GM12878 (cell line): ENCODE measurements around the gene ETV6. TPM values are rescaled to one million over a fixed set of nuclear protein-coding genes. Genes with fewer than 3 reads are reported as not detected.
A peak's percentile ranks its signal among the peaks of the same experiment; 100 is the strongest.

ENCODE experiments used
- ATAC-seq: fragments of 200-7000 bp; cut with Tn5 transposase; 3 replicates; pipeline ENCODE4 v1.9.1; 2020; ENCODE audit warnings: mild to moderate bottlenecking, moderate library complexity
- BruUV-seq: library from RNA; stranded (reverse); fragments of 400-500 nt; replicated peaks from 2 replicates; lab custom pipeline; 2021; lab: Mats Ljungman, UMichigan
- CTCF ChIA-PET: fragments of 300-600 bp; sonication (Branson Sonifier 250); formaldehyde crosslinking; extraction: SDS; loops from one replicate; lab custom pipeline; 2021; ENCODE audit warnings: inconsistent platforms; lab: Yijun Ruan, JAX
- POLR2A ChIA-PET: fragments of 350-600 bp; formaldehyde crosslinking; extraction: SDS; loops from one replicate; lab custom pipeline; 2021; ENCODE audit warnings: inconsistent platforms; lab: Charles Lee
- RAD21 ChIA-PET: fragments of 300-600 bp; sonication (Branson Sonifier 250); formaldehyde crosslinking; loops from one replicate; lab custom pipeline; 2023; ENCODE audit warnings: antibody characterized with exemption; ENCODE audit not compliant: unreplicated experiment; lab: Charles Lee
- SMC1A ChIA-PET: fragments of 300-600 bp; sonication (Branson Sonifier 250); formaldehyde crosslinking; loops from one replicate; lab custom pipeline; 2023; ENCODE audit not compliant: unreplicated experiment, uncharacterized antibody; lab: Charles Lee
- DNase-seq: peaks from one replicate; pipeline ENCODE4 v3.0.0-alpha.2; 2011; ENCODE audit warnings: low read depth, low spot score
- FAIRE-seq: peaks from 3 replicates; lab custom pipeline; 2011; peaks lifted over from hg19 to GRCh38; lab: Jason Lieb, UNC
- H2AFZ ChIP-seq: 2 replicates; pipeline ENCODE4 v1.6.0; 2011; ENCODE audit warnings: low read depth, low read length, control low read depth; ENCODE audit not compliant: control insufficient read depth
- H3K27ac ChIP-seq: 2 replicates; pipeline ENCODE4 v1.5.1; 2011; ENCODE audit warnings: control low read depth; ENCODE audit not compliant: control insufficient read depth, insufficient read depth
- H3K27me3 ChIP-seq, 2 experiments: replicated peaks in 1 of 2; 2 replicates each; pipeline versions ENCODE4 v1.6.0 to v1.6.1; 2011; ENCODE audit warnings: low read length in 1 of 2; ENCODE audit not compliant: control insufficient read depth in 2 of 2, insufficient read depth in 2 of 2
- H3K36me3 ChIP-seq, 2 experiments: 2 replicates each; pipeline ENCODE4 v1.5.1; 2011; ENCODE audit warnings: low read length in 1 of 2; ENCODE audit not compliant: control insufficient read depth in 2 of 2, insufficient read depth in 2 of 2
- H3K4me1 ChIP-seq: 2 replicates; pipeline ENCODE4 v1.6.1; 2011; ENCODE audit warnings: mild to moderate bottlenecking, low read length, moderate library complexity, mixed read lengths; ENCODE audit not compliant: control insufficient read depth, insufficient read depth
- H3K4me2 ChIP-seq: 2 replicates; pipeline ENCODE4 v1.6.0; 2011; ENCODE audit warnings: control low read depth; ENCODE audit not compliant: control insufficient read depth, insufficient read depth
- H3K4me3 ChIP-seq: fragments of 200-600 bp; sonication (generic); 2 replicates; pipeline ENCODE4 v1.5.1; 2016
- H3K79me2 ChIP-seq: 2 replicates; pipeline ENCODE4 v1.6.0; 2011; ENCODE audit warnings: low read length; ENCODE audit not compliant: control insufficient read depth, insufficient read depth
- H3K9ac ChIP-seq: 2 replicates; pipeline ENCODE4 v1.8.0; 2011; ENCODE audit warnings: low read length, control low read depth, mixed read lengths; ENCODE audit not compliant: control insufficient read depth, insufficient read depth
- H3K9me3 ChIP-seq: replicated peaks from 3 replicates; pipeline ENCODE4 v1.5.1; 2011; ENCODE audit warnings: mild to moderate bottlenecking, low read length; ENCODE audit not compliant: control insufficient read depth, insufficient read depth
- H4K20me1 ChIP-seq: 2 replicates; pipeline ENCODE4 v1.6.0; 2011; ENCODE audit not compliant: control insufficient read depth, insufficient read depth
- E4F1 ChIP-seq: fragments of 450-650 bp; IDR thresholded peaks from 2 replicates; pipeline ENCODE4 v1.6.1; 2018; ENCODE audit warnings: borderline replicate concordance, mild to moderate bottlenecking; ENCODE audit not compliant: partially characterized antibody
- EZH2 ChIP-seq: IDR thresholded peaks from 2 replicates; pipeline ENCODE4 v1.6.1; 2012; ENCODE audit warnings: low read depth, mild to moderate bottlenecking, control low read depth, inconsistent platforms, low read length, borderline replicate concordance; ENCODE audit not compliant: control insufficient read depth
- HDAC2 ChIP-seq: fragments of 200-600 bp; sonication (generic); IDR thresholded peaks from 2 replicates; pipeline ENCODE4 v1.6.1; 2017
- NFIC ChIP-seq: IDR thresholded peaks from 2 replicates; pipeline ENCODE4 v1.6.1; 2012; ENCODE audit warnings: low read depth, mild to moderate bottlenecking, inconsistent platforms, low read length, moderate library complexity
- SREBF2 ChIP-seq: IDR thresholded peaks from 2 replicates; pipeline ENCODE4 v1.6.1; 2012; ENCODE audit warnings: mild to moderate bottlenecking, low read length
- WGBS: methylation state at CpG from one replicate; pipeline ENCODE4 v1.1.6; 2016; ENCODE audit warnings: low lambda C conversion rate; ENCODE audit not compliant: insufficient replicate concordance, insufficient coverage; ENCODE audit errors: missing lambda C conversion rate; 5-methylcytosine and 5-hydroxymethylcytosine counted together
- in situ Hi-C: fragments of 300-500 bp; cut with MboI; formaldehyde crosslinking; loops from 9 replicates; pipeline ENCODE4 v1.14.3; 2018; ENCODE audit warnings: mixed read lengths
- intact Hi-C: fragments of 100-400 bp; cut with micrococcal nuclease; formaldehyde crosslinking; loops from one replicate; pipeline ENCODE4 v1.14.2; 2022; ENCODE audit not compliant: unreplicated experiment
- polyA plus RNA-seq, 11 experiments: library from polyadenylated mRNA; depleted of rRNA in 4 of 11; unstranded in 6 of 11; stranded (reverse) in 5 of 11; fragments of >200 nt; fragmentation: Nextera tagmentation in 4 of 11; fragmentation: Illumina TruSeq in 1 of 11; extraction: Ambion mirVana in 4 of 11; extraction: Trizol in 1 of 11; gene quantifications; 1 replicate in 1 of 11; 2 replicates in 10 of 11; pipeline versions ENCODE4 v1.2.1 to v1.2.3, GENCODE V29; 2011 to 2016; ENCODE audit warnings: inconsistent platforms in 2 of 11, missing spikeins in 2 of 11, low read depth in 1 of 11
- total RNA-seq, 4 experiments: library from RNA; depleted of rRNA in 3 of 4; stranded (reverse); fragments of >200 nt in 3 of 4; fragmentation: Illumina TruSeq in 1 of 4; extraction: Trizol in 1 of 4; gene quantifications; 2 replicates each; pipeline versions ENCODE4 v1.2.1 to v1.2.3, GENCODE V29; 2013 to 2021
- TF ChIP-seq, protein P1 (sequence below): fragments of 450-650 bp; IDR thresholded peaks from 2 replicates; pipeline ENCODE4 v1.6.1; 2018; ENCODE audit warnings: mild to moderate bottlenecking, low read depth, moderate library complexity; ENCODE audit not compliant: partially characterized antibody
- TF ChIP-seq, protein P2 (sequence below): fragments of 450-650 bp; IDR thresholded peaks from 2 replicates; pipeline ENCODE4 v1.6.1; 2017; ENCODE audit warnings: mild to moderate bottlenecking, moderate library complexity

The ETV6 gene
- total and polyA plus RNA-seq, 10 of the 15 experiments (the other 5 are each of a cell fraction or from before 2014, with no cell fraction given): 6.6 to 74.8 (median 24.6) TPM

GRCh38 chr12:11902525-11902875 lies 253.0 kb downstream of the ETV6 start:
- in situ Hi-C loops: no loop called here
- H3K79me2 ChIP-seq: no peaks in the 10 kb centered on the region
- CTCF ChIA-PET: no interaction called here
- peak overlapping the region; percentile 23 for H3K27ac ChIP-seq
- TF ChIP-seq, protein P1, sequence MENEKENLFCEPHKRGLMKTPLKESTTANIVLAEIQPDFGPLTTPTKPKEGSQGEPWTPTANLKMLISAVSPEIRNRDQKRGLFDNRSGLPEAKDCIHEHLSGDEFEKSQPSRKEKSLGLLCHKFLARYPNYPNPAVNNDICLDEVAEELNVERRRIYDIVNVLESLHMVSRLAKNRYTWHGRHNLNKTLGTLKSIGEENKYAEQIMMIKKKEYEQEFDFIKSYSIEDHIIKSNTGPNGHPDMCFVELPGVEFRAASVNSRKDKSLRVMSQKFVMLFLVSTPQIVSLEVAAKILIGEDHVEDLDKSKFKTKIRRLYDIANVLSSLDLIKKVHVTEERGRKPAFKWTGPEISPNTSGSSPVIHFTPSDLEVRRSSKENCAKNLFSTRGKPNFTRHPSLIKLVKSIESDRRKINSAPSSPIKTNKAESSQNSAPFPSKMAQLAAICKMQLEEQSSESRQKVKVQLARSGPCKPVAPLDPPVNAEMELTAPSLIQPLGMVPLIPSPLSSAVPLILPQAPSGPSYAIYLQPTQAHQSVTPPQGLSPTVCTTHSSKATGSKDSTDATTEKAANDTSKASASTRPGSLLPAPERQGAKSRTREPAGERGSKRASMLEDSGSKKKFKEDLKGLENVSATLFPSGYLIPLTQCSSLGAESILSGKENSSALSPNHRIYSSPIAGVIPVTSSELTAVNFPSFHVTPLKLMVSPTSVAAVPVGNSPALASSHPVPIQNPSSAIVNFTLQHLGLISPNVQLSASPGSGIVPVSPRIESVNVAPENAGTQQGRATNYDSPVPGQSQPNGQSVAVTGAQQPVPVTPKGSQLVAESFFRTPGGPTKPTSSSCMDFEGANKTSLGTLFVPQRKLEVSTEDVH: no peak
- peak; percentile 23; the same call in 1 of the 2 replicates for TF ChIP-seq NFIC
- RAD21 ChIA-PET: interaction anchor here (0.7 to 1.3 kb wide), 2 partner anchors 100 to 132 kb away, joined by 3 read pairs; no protein-coding TSS in a partner anchor
- no peak for FAIRE-seq
- H3K27me3 ChIP-seq: no peaks in the 10 kb centered on the region
- no peak for DNase-seq
- ATAC-seq: peak; percentile 22
- H3K4me1 ChIP-seq: peaks cover 20% of the 10 kb centered on the region
- SMC1A ChIA-PET: no interaction called here
- WGBS: 5% methylated on average over 4 of the region's 4 CpGs
- peak overlapping the region; percentile 37; the same call in 1 of the 2 replicates for H3K4me3 ChIP-seq
- H3K36me3 ChIP-seq: no peaks in the 10 kb centered on the region
- no peaks in the 10 kb centered on the region for H4K20me1 ChIP-seq
- peak overlapping the region; percentile 40 for H2AFZ ChIP-seq
- peaks cover 2% of the 10 kb centered on the region; the same call in 1 of the 3 replicates for H3K9me3 ChIP-seq
- H3K4me2 ChIP-seq: peak overlapping the region; percentile 72
- intact Hi-C loops: loop anchor here (5.0 kb wide), 1 partner anchor 105 kb away; no protein-coding TSS in a partner anchor
- no TSS peak for BruUV-seq
- POLR2A ChIA-PET: no interaction called here
- H3K9ac ChIP-seq: no peak overlapping the region; the same call in 1 of the 2 replicates

GRCh38 chr12:11904124-11904523 lies 254.7 kb downstream of the ETV6 start:
- TF ChIP-seq E4F1: no peak
- TF ChIP-seq HDAC2: no peak
- TF ChIP-seq, protein P2, sequence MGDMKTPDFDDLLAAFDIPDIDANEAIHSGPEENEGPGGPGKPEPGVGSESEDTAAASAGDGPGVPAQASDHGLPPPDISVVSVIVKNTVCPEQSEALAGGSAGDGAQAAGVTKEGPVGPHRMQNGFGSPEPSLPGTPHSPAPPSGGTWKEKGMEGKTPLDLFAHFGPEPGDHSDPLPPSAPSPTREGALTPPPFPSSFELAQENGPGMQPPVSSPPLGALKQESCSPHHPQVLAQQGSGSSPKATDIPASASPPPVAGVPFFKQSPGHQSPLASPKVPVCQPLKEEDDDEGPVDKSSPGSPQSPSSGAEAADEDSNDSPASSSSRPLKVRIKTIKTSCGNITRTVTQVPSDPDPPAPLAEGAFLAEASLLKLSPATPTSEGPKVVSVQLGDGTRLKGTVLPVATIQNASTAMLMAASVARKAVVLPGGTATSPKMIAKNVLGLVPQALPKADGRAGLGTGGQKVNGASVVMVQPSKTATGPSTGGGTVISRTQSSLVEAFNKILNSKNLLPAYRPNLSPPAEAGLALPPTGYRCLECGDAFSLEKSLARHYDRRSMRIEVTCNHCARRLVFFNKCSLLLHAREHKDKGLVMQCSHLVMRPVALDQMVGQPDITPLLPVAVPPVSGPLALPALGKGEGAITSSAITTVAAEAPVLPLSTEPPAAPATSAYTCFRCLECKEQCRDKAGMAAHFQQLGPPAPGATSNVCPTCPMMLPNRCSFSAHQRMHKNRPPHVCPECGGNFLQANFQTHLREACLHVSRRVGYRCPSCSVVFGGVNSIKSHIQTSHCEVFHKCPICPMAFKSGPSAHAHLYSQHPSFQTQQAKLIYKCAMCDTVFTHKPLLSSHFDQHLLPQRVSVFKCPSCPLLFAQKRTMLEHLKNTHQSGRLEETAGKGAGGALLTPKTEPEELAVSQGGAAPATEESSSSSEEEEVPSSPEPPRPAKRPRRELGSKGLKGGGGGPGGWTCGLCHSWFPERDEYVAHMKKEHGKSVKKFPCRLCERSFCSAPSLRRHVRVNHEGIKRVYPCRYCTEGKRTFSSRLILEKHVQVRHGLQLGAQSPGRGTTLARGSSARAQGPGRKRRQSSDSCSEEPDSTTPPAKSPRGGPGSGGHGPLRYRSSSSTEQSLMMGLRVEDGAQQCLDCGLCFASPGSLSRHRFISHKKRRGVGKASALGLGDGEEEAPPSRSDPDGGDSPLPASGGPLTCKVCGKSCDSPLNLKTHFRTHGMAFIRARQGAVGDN: no peak
- TF ChIP-seq EZH2: no peak
- TF ChIP-seq SREBF2: no peak
- TF ChIP-seq, all 136 proteins: peak for 0
- H4K20me1 ChIP-seq: no peaks in the 10 kb centered on the region
- no peak overlapping the region for H3K27ac ChIP-seq
- intact Hi-C loops: loop anchor here (5.0 kb wide), 1 partner anchor 103 kb away; no protein-coding TSS in a partner anchor
- DNase-seq: no peak
- BruUV-seq: no TSS peak
- ATAC-seq: no peak
- H2AFZ ChIP-seq: no peak overlapping the region
- no peaks in the 10 kb centered on the region for H3K79me2 ChIP-seq
- 100% methylated on average over 3 of the region's 3 CpGs for WGBS
- no peak overlapping the region for H3K4me3 ChIP-seq
- RAD21 ChIA-PET: no interaction called here
- no peak overlapping the region for H3K4me2 ChIP-seq
- CTCF ChIA-PET: no interaction called here
- no peaks in the 10 kb centered on the region for H3K27me3 ChIP-seq
- H3K4me1 ChIP-seq: peaks cover 20% of the 10 kb centered on the region
- POLR2A ChIA-PET: no interaction called here
- no peak overlapping the region for H3K9ac ChIP-seq
- FAIRE-seq: no peak
- H3K9me3 ChIP-seq: peaks cover 5% of the 10 kb centered on the region; the same call in 2 of the 3 replicates
- SMC1A ChIA-PET: interaction anchor here (1.0 kb wide), 1 partner anchor 122 kb away, joined by 3 read pairs; no protein-coding TSS in a partner anchor
- H3K36me3 ChIP-seq: no peaks in the 10 kb centered on the region
- in situ Hi-C loops: no loop called here
